ENCODE data around the gene TMC3.
"Not testable (repeated sequence)": the region's sequence is repeated elsewhere in the genome, so short reads cannot be mapped to it uniquely, and the experiment has no call there.

TMC3 gene

GRCh38 chr15:81384891-81385720 is 11.1 kb upstream of the TMC3 start:
- DNase-seq (ENCODE audit: low spot score), result no peak

- no peak for DNase-seq (ENCODE audit: low spot score)
Observed at GRCh38 chr15:81381720-81382119, 7.7 kb upstream of the TMC3 start.

GRCh38 chr15:81380668-81381067 is 6.7 kb upstream of the TMC3 start:
- no peak for DNase-seq (ENCODE audit: low spot score)

GRCh38 chr15:81380203-81380602 is 6.2 kb upstream of the TMC3 start:
- DNase-seq (ENCODE audit: low spot score), result no peak

GRCh38 chr15:81379269-81379668 is 5.3 kb upstream of the TMC3 start:
- DNase-seq (ENCODE audit: low spot score), result no peak

- DNase-seq (ENCODE audit: low spot score), result no peak
Observed at GRCh38 chr15:81378443-81378842, 4.4 kb upstream of the TMC3 start.

GRCh38 chr15:81377871-81378270 is 3.9 kb upstream of the TMC3 start:
- DNase-seq (ENCODE audit: low spot score), result no peak

GRCh38 chr15:81376231-81376630 is 2.2 kb upstream of the TMC3 start:
- no peak for DNase-seq (ENCODE audit: low spot score)

- peak; percentile 65 for DNase-seq (ENCODE audit: low spot score)
Observed at GRCh38 chr15:81375461-81375860, 1.4 kb upstream of the TMC3 start.

GRCh38 chr15:81373176-81373575 is 837 bp downstream of the TMC3 start:
- DNase-seq (ENCODE audit: low spot score), result no peak

- DNase-seq (ENCODE audit: low spot score), result no peak
Observed at GRCh38 chr15:81372575-81372974, 1.4 kb downstream of the TMC3 start.

- DNase-seq (ENCODE audit: low spot score), result no peak
Observed at GRCh38 chr15:81363718-81364500, 10.1 kb downstream of the TMC3 start.

- no peak for DNase-seq (ENCODE audit: low spot score)
Observed at GRCh38 chr15:81363276-81363675, 10.7 kb downstream of the TMC3 start.

- no peak for DNase-seq (ENCODE audit: low spot score)
Observed at GRCh38 chr15:81362790-81363189, 11.2 kb downstream of the TMC3 start.

GRCh38 chr15:81361891-81362290 is 12.1 kb downstream of the TMC3 start:
- DNase-seq (ENCODE audit: low spot score), result no peak

GRCh38 chr15:81360491-81360890 is 13.5 kb downstream of the TMC3 start:
- no peak for DNase-seq (ENCODE audit: low spot score)

- no peak for DNase-seq (ENCODE audit: low spot score)
Observed at GRCh38 chr15:81358248-81358647, 15.8 kb downstream of the TMC3 start.

- no peak for DNase-seq (ENCODE audit: low spot score)
Observed at GRCh38 chr15:81357180-81357686, 16.8 kb downstream of the TMC3 start.

GRCh38 chr15:81356252-81356651 is 17.8 kb downstream of the TMC3 start:
- no peak for DNase-seq (ENCODE audit: low spot score)

- DNase-seq (ENCODE audit: low spot score), result peak; percentile 94
Observed at GRCh38 chr15:81351651-81352050, 22.4 kb downstream of the TMC3 start.

GRCh38 chr15:81349271-81349670 is 24.7 kb downstream of the TMC3 start:
- DNase-seq (ENCODE audit: low spot score), result no peak

GRCh38 chr15:81348691-81349090 is 25.3 kb downstream of the TMC3 start:
- not testable (repeated sequence) for DNase-seq (ENCODE audit: low spot score)

- no peak for DNase-seq (ENCODE audit: low spot score)
Observed at GRCh38 chr15:81347910-81348309, 26.1 kb downstream of the TMC3 start.
